T-cell (primary cell): Measurements from ENCODE around the gene POLD1. TPM values are rescaled to one million over a fixed set of nuclear protein-coding genes. Genes with fewer than 3 reads are reported as not detected.

ENCODE experiments used
- ATAC-seq, 4 experiments: fragments of 200-7000 bp in 3 of 4; fragments of 150-1000 bp in 1 of 4; cut with Tn5 transposase; replicated peaks in 1 of 4; 1 replicate in 3 of 4; 2 replicates in 1 of 4; pipeline ENCODE4 v1.10.0; 2021; ENCODE audit warnings: moderate library complexity in 3 of 4, mild to moderate bottlenecking in 2 of 4, moderate number of reproducible peaks in 1 of 4
- CTCF ChIA-PET, 2 donors: fragments of 300-600 bp; sonication (Branson Sonifier 250); formaldehyde crosslinking; loops; one replicate each; lab custom pipeline; 2022; ENCODE audit warnings: antibody characterized with exemption in 2 of 2; lab: Charles Lee
- POLR2A ChIA-PET, 2 donors: fragments of 300-600 bp; sonication (Branson Sonifier 250); formaldehyde crosslinking; loops; one replicate each; lab custom pipeline; 2022; ENCODE audit warnings: antibody characterized with exemption in 2 of 2; lab: Charles Lee
- DNase-seq, 35 experiments: peaks; one replicate each; pipeline versions ENCODE4 v3.0.0 to v3.0.0-alpha.2; 2013 to 2023
- H3K27ac ChIP-seq: one replicate; pipeline ENCODE4 v1.5.1; 2013; ENCODE audit warnings: low read length
- H3K27me3 ChIP-seq, 2 experiments: replicated peaks in 1 of 2; 1 replicate in 1 of 2; 2 replicates in 1 of 2; pipeline versions ENCODE4 v1.6.1 to v1.7.0; 2013; ENCODE audit warnings: low read length in 1 of 2, mixed read lengths in 1 of 2; ENCODE audit not compliant: control insufficient read depth in 2 of 2, insufficient read depth in 2 of 2; ENCODE audit errors: extremely low read depth in 1 of 2
- H3K36me3 ChIP-seq, 2 donors: 1 replicate in 1 of 2; 2 replicates in 1 of 2; pipeline versions ENCODE4 v1.6.1 to v1.7.0; 2013; ENCODE audit warnings: low read length in 1 of 2; ENCODE audit not compliant: control insufficient read depth in 2 of 2, insufficient read depth in 1 of 2; ENCODE audit errors: extremely low read depth in 1 of 2
- H3K4me1 ChIP-seq, 2 experiments: 1 replicate in 1 of 2; 2 replicates in 1 of 2; pipeline versions ENCODE4 v1.6.1 to v1.7.0; 2013; ENCODE audit warnings: low read length in 2 of 2, mixed read lengths in 1 of 2; ENCODE audit not compliant: insufficient read depth in 2 of 2, control insufficient read depth in 1 of 2; ENCODE audit errors: extremely low read depth in 1 of 2
- H3K4me3 ChIP-seq, 2 donors: 1 replicate in 1 of 2; 2 replicates in 1 of 2; pipeline versions ENCODE4 v1.5.1 to v1.7.0; 2013; ENCODE audit warnings: mild to moderate bottlenecking in 2 of 2, low read length in 1 of 2, moderate library complexity in 1 of 2; ENCODE audit not compliant: control insufficient read depth in 1 of 2; ENCODE audit errors: extremely low read depth in 1 of 2
- H3K9me3 ChIP-seq: 2 replicates; pipeline ENCODE4 v1.7.0; 2013
- H3K27ac Mint-ChIP-seq, 2 donors: one replicate each; pipeline ENCODE4 v1.8.0; 2020 to 2021; ENCODE audit warnings: mild to moderate bottlenecking in 2 of 2, mixed read lengths in 2 of 2
- H3K27me3 Mint-ChIP-seq, 2 donors: one replicate each; pipeline ENCODE4 v1.8.0; 2021 to 2022; ENCODE audit warnings: mixed read lengths in 2 of 2
- H3K36me3 Mint-ChIP-seq: one replicate; pipeline ENCODE4 v1.8.0; 2021; ENCODE audit warnings: mixed read lengths
- H3K4me1 Mint-ChIP-seq, 3 donors: one replicate each; pipeline ENCODE4 v1.8.0; 2020 to 2022; ENCODE audit warnings: mixed read lengths in 3 of 3, mild to moderate bottlenecking in 1 of 3
- H3K4me3 Mint-ChIP-seq, 3 donors: one replicate each; pipeline ENCODE4 v1.8.0; 2020 to 2022; ENCODE audit warnings: mild to moderate bottlenecking in 3 of 3, mixed read lengths in 3 of 3, moderate library complexity in 3 of 3
- H3K9me3 Mint-ChIP-seq, 3 donors: one replicate each; pipeline ENCODE4 v1.8.0; 2020 to 2022; ENCODE audit warnings: mixed read lengths in 3 of 3
- WGBS: methylation state at CpG from one replicate; pipeline ENCODE4 v1.1.5; 2013; ENCODE audit warnings: missing lambda C conversion rate; ENCODE audit not compliant: insufficient coverage; 5-methylcytosine and 5-hydroxymethylcytosine counted together
- total RNA-seq, 35 experiments: library from RNA in 6 of 35; stranded (reverse) in 6 of 35; fragments of 120-200 nt in 1 of 35; gene quantifications; one replicate each; pipeline versions ENCODE4 v1.2.1 to v1.2.4 and lab custom pipeline; 2013 to 2026

Gene POLD1
- total RNA-seq, 5 donors from 2014 or later (not counting 1 experiment from before 2014, with no cell fraction given): 32.9 to 67.1 (median 54.0) TPM

GRCh38 chr19:50419580-50420035, 35.5 kb downstream of the POLD1 start:
- Histone ChIP-seq H3K27me3 (peaks cover 5 to 55% of the 10 kb centered on the region in 2 experiments), H3K4me1 (peaks cover 0 to 12% of the 10 kb centered on the region in 2 experiments), H3K9me3 (no peaks in the 10 kb centered on the region), H3K36me3 (no peaks in the 10 kb centered on the region), H3K4me3 (no peak overlapping the region), H3K27ac (no peak overlapping the region)
- H3K9me3 Mint-ChIP-seq: no peaks in the 10 kb centered on the region
- 14% methylated on average over 4 of the region's 8 CpGs for WGBS
- ChIA-PET CTCF (no interaction called here), POLR2A (no interaction called here)
- H3K36me3 Mint-ChIP-seq: peaks cover 5% of the 10 kb centered on the region
- H3K4me3 Mint-ChIP-seq: peak overlapping the region in 2 of 3 donors; percentile 6 to 67
- peaks cover 23 to 27% of the 10 kb centered on the region in 2 donors for H3K27me3 Mint-ChIP-seq
- ATAC-seq (no peak), DNase-seq (no peak)
- peaks cover 10 to 15% (median 11%) of the 10 kb centered on the region in 3 donors for H3K4me1 Mint-ChIP-seq
- peak overlapping the region in 1 of 2 donors; percentile 59 for H3K27ac Mint-ChIP-seq

GRCh38 chr19:50420127-50420526, 36.0 kb downstream of the POLD1 start:
- DNase-seq (no peak), ATAC-seq (peak in 1 of 4 experiments; percentile 22)
- no CpG with 5 or more reads among the region's 3 CpGs for WGBS
- H3K36me3 Mint-ChIP-seq: peaks cover 5% of the 10 kb centered on the region
- peak overlapping the region in 1 of 3 donors; percentile 67 for H3K4me3 Mint-ChIP-seq
- Histone ChIP-seq H3K4me3 (no peak overlapping the region), H3K27me3 (peaks cover 5 to 55% of the 10 kb centered on the region in 2 experiments), H3K9me3 (no peaks in the 10 kb centered on the region), H3K36me3 (no peaks in the 10 kb centered on the region), H3K27ac (no peak overlapping the region), H3K4me1 (peaks cover 0 to 7% of the 10 kb centered on the region in 2 experiments)
- H3K9me3 Mint-ChIP-seq: no peaks in the 10 kb centered on the region
- ChIA-PET POLR2A (no interaction called here), CTCF (no interaction called here)
- peaks cover 23 to 27% of the 10 kb centered on the region in 2 donors for H3K27me3 Mint-ChIP-seq
- peaks cover 10 to 15% (median 11%) of the 10 kb centered on the region in 3 donors for H3K4me1 Mint-ChIP-seq
- H3K27ac Mint-ChIP-seq: peak overlapping the region in 1 of 2 donors; percentile 16

GRCh38 chr19:50420808-50421207, 36.7 kb downstream of the POLD1 start:
- Mint-ChIP-seq H3K27ac (no peak overlapping the region), H3K9me3 (no peaks in the 10 kb centered on the region), H3K27me3 (peaks cover 23 to 27% of the 10 kb centered on the region in 2 donors), H3K4me3 (no peak overlapping the region), H3K4me1 (peaks cover 10 to 15% (median 11%) of the 10 kb centered on the region in 3 donors), H3K36me3 (peaks cover 5% of the 10 kb centered on the region)
- DNase-seq (no peak), ATAC-seq (no peak)
- Histone ChIP-seq H3K27ac (no peak overlapping the region), H3K36me3 (no peaks in the 10 kb centered on the region), H3K27me3 (peaks cover 5 to 57% of the 10 kb centered on the region in 2 experiments), H3K9me3 (no peaks in the 10 kb centered on the region), H3K4me3 (no peak overlapping the region), H3K4me1 (peaks cover 0 to 7% of the 10 kb centered on the region in 2 experiments)
- ChIA-PET POLR2A (no interaction called here), CTCF (no interaction called here)
- no CpG with 5 or more reads among the region's 3 CpGs for WGBS

GRCh38 chr19:50422397-50423278, 38.5 kb downstream of the POLD1 start:
- ATAC-seq (no peak), DNase-seq (no peak)
- H3K4me1 ChIP-seq: peaks cover 0 to 10% of the 10 kb centered on the region in 2 experiments
- Mint-ChIP-seq H3K4me1 (peaks cover 11 to 15% (median 13%) of the 10 kb centered on the region in 3 donors), H3K4me3 (no peak overlapping the region), H3K27ac (no peak overlapping the region), H3K9me3 (no peaks in the 10 kb centered on the region), H3K36me3 (peaks cover 5% of the 10 kb centered on the region), H3K27me3 (peaks cover 23 to 27% of the 10 kb centered on the region in 2 donors)
- H3K27ac ChIP-seq: no peak overlapping the region
- POLR2A ChIA-PET: interaction anchor here in 1 of 2 donors (0.7 kb wide), 1 partner anchor 81 kb away, joined by 6 read pairs; no protein-coding TSS in a partner anchor
- H3K4me3 ChIP-seq: no peak overlapping the region
- H3K36me3 ChIP-seq: no peaks in the 10 kb centered on the region
- CTCF ChIA-PET: no interaction called here
- WGBS: 90% methylated on average over 8 of the region's 18 CpGs
- no peaks in the 10 kb centered on the region for H3K9me3 ChIP-seq
- H3K27me3 ChIP-seq: peaks cover 5 to 65% of the 10 kb centered on the region in 2 experiments

- H3K36me3 ChIP-seq: no peaks in the 10 kb centered on the region
- H3K27ac ChIP-seq: no peak overlapping the region
- ChIA-PET CTCF (no interaction called here), POLR2A (interaction anchor here in 1 of 2 donors (0.7 kb wide), 1 partner anchor 82 kb away, joined by 6 read pairs; no protein-coding TSS in a partner anchor)
- H3K4me1 ChIP-seq: peaks cover 0 to 18% of the 10 kb centered on the region in 2 experiments
- Mint-ChIP-seq H3K9me3 (no peaks in the 10 kb centered on the region), H3K27ac (no peak overlapping the region), H3K36me3 (peaks cover 5% of the 10 kb centered on the region), H3K4me1 (peaks cover 11 to 16% (median 15%) of the 10 kb centered on the region in 3 donors), H3K4me3 (no peak overlapping the region), H3K27me3 (peaks cover 23 to 25% of the 10 kb centered on the region in 2 donors)
- 87% methylated on average over 10 of the region's 22 CpGs for WGBS
- DNase-seq (no peak), ATAC-seq (no peak)
- H3K9me3 ChIP-seq: no peaks in the 10 kb centered on the region
- H3K4me3 ChIP-seq: no peak overlapping the region
- peaks cover 5 to 65% of the 10 kb centered on the region in 2 experiments for H3K27me3 ChIP-seq
These were observed 39.3 kb downstream of the POLD1 start for GRCh38 chr19:50423279-50424113.

- H3K4me1 Mint-ChIP-seq: peaks cover 2 to 8% (median 3%) of the 10 kb centered on the region in 3 donors
- CTCF ChIA-PET: no interaction called here
- peaks cover 0 to 11% of the 10 kb centered on the region in 2 experiments for H3K4me1 ChIP-seq
- peaks cover 8 to 11% of the 10 kb centered on the region in 2 donors for H3K27me3 Mint-ChIP-seq
- ATAC-seq: no peak
- no peaks in the 10 kb centered on the region for H3K36me3 ChIP-seq
- no peak for DNase-seq
- H3K9me3 Mint-ChIP-seq: no peaks in the 10 kb centered on the region
- WGBS: 57% methylated on average over 5 of the region's 7 CpGs
- peaks cover 0 to 66% of the 10 kb centered on the region in 2 experiments for H3K27me3 ChIP-seq
- POLR2A ChIA-PET: no interaction called here
- no peak overlapping the region for H3K27ac Mint-ChIP-seq
- H3K4me3 Mint-ChIP-seq: no peak overlapping the region
- no peaks in the 10 kb centered on the region for H3K9me3 ChIP-seq
- H3K27ac ChIP-seq: no peak overlapping the region
- H3K36me3 Mint-ChIP-seq: no peaks in the 10 kb centered on the region
- H3K4me3 ChIP-seq: no peak overlapping the region
These were observed 41.4 kb downstream of the POLD1 start for GRCh38 chr19:50425581-50425980.
